OCI-LY1 (cell line): Measurements from ENCODE around the gene LRCH3.

Experiments used
- H2AFZ ChIP-seq: fragments of 200-600 bp; sonication (generic), shearing (Covaris generic); 2 replicates; pipeline ENCODE4 v1.6.0; 2014; ENCODE audit warnings: antibody characterized with exemption, mild to moderate bottlenecking, low read length
- H3F3A ChIP-seq: fragments of 200-600 bp; sonication (generic), shearing (Covaris generic); 2 replicates; pipeline ENCODE4 v1.6.0; 2014; ENCODE audit warnings: mild to moderate bottlenecking, antibody characterized with exemption, low read length, moderate library complexity; ENCODE audit not compliant: insufficient read depth
- H3K27ac ChIP-seq: fragments of 200-600 bp; sonication (generic); 2 replicates; pipeline ENCODE4 v1.5.1; 2014; ENCODE audit warnings: low read length, mixed run types, mild to moderate bottlenecking, low read depth; ENCODE audit not compliant: poor library complexity, severe bottlenecking
- H3K27me3 ChIP-seq: fragments of 200-600 bp; sonication (generic); 2 replicates; pipeline ENCODE4 v1.6.0; 2014; ENCODE audit warnings: antibody characterized with exemption, mild to moderate bottlenecking, low read length, moderate library complexity; ENCODE audit not compliant: insufficient read depth
- H3K36me3 ChIP-seq: fragments of 200-600 bp; sonication (generic); 2 replicates; pipeline ENCODE4 v1.6.1; 2014; ENCODE audit warnings: mild to moderate bottlenecking, antibody characterized with exemption, low read length, moderate library complexity, mixed read lengths; ENCODE audit not compliant: insufficient read depth
- H3K4me1 ChIP-seq: fragments of 200-600 bp; sonication (generic); 2 replicates; pipeline ENCODE4 v1.5.1; 2014; ENCODE audit warnings: mild to moderate bottlenecking, low read length, moderate library complexity; ENCODE audit not compliant: insufficient read depth, severe bottlenecking
- H3K4me2 ChIP-seq: fragments of 200-600 bp; sonication (generic), shearing (Covaris generic); 2 replicates; pipeline ENCODE4 v1.6.1; 2014; ENCODE audit warnings: low read length
- H3K4me3 ChIP-seq: fragments of 200-600 bp; sonication (generic); 2 replicates; pipeline ENCODE4 v1.5.1; 2014; ENCODE audit warnings: low read length, low read depth, mild to moderate bottlenecking, mixed read lengths; ENCODE audit not compliant: poor library complexity, severe bottlenecking
- H3K79me2 ChIP-seq: fragments of 200-600 bp; shearing (Covaris generic); 2 replicates; pipeline ENCODE4 v1.6.1; 2016; ENCODE audit warnings: mixed run types, low read length, mixed read lengths; ENCODE audit not compliant: insufficient read depth
- H3K9ac ChIP-seq: fragments of 200-600 bp; sonication (generic), shearing (Covaris generic); 2 replicates; pipeline ENCODE4 v1.6.1; 2014; ENCODE audit warnings: mild to moderate bottlenecking, low read length, mixed read lengths
- H3K9me2 ChIP-seq: fragments of 200-600 bp; sonication (generic), shearing (Covaris generic); 2 replicates; pipeline ENCODE4 v1.6.1; 2014; ENCODE audit warnings: low read depth, mild to moderate bottlenecking, low read length, mixed read lengths
- H3K9me3 ChIP-seq: fragments of 200-600 bp; shearing (Covaris generic); 2 replicates; pipeline ENCODE4 v1.6.1; 2014; ENCODE audit warnings: low read length, mixed read lengths
- H4K20me1 ChIP-seq: fragments of 200-600 bp; sonication (generic), shearing (Covaris generic); 2 replicates; pipeline ENCODE4 v1.6.0; 2016; ENCODE audit warnings: mild to moderate bottlenecking, low read length; ENCODE audit not compliant: insufficient read depth
- EZH2 ChIP-seq: fragments of 200-600 bp; sonication (generic), shearing (Covaris generic); IDR thresholded peaks from 2 replicates; pipeline ENCODE4 v1.8.0; 2017; ENCODE audit warnings: borderline replicate concordance, mixed run types, mild to moderate bottlenecking, antibody characterized with exemption, low read length, moderate library complexity, mixed read lengths
- TF ChIP-seq, protein P1 (sequence below): fragments of 200-600 bp; sonication (generic), shearing (Covaris generic); IDR thresholded peaks from 2 replicates; pipeline ENCODE4 v1.5.1; 2017; ENCODE audit warnings: mild to moderate bottlenecking, antibody characterized with exemption, low read length, moderate library complexity, mixed read lengths

The LRCH3 gene

DNA sequence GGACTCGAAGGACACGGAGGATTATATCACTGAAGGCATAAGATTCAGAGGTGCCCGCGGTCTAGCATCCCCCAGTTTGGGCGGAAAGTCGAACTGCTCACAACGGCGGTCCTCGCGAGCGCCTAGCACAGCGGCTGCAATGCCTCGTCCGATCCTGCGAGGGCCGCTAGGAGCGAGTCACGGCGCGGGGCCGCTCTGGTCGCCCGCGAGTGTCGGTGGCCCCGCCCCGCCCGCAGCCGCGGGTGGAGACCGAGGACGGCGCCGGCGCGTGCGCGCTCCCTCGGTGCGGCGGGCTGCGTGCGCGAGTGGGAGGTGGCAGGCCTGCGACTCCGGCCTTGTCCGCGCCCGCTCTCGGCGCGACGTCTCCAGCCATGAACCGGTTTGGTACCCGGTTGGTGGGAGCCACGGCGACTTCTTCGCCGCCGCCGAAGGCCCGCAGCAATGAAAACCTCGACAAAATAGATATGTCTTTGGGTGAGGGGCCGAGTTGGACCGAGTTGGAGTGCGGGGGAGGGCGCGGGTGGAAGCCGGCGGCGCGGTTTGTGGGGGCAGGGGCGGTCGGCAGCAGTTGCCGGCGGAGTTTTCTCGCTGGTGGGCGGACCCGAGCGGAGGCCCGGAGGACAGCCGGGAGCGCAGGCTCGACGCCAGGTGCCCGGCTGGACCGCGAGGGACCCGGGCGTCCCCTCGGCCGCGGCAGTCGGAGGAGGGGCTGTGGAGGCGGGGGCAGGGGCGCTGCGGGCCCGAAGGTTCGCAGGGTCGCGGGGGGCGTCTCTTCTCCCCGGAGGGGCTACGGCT lies 41.3 kb upstream of the LRCH3 start, which contains the start of gene FYTTD1:
Gene FYTTD1, plus strand, starts transcription at position 283 of the 795 bp plus-strand sequence. Its CDS starts 89 bp downstream, at position 372.
- no peaks in the 10 kb centered on the region for H3K27me3 ChIP-seq
- no peaks in the 10 kb centered on the region for H4K20me1 ChIP-seq
- peak within 1 kb of the TSS; percentile 88 for H3K4me2 ChIP-seq
- H3F3A ChIP-seq, result peaks cover 13% of the 10 kb centered on the region; the same call in 1 of the 2 replicates
- no peaks in the 10 kb centered on the region for H3K9me2 ChIP-seq
- H2AFZ ChIP-seq, result peak within 1 kb of the TSS; percentile 9; the same call in 1 of the 2 replicates
- H3K36me3 ChIP-seq, result no peaks in the 10 kb centered on the region
- peak within 1 kb of the TSS; percentile 91 for H3K27ac ChIP-seq
- peak within 1 kb of the TSS; percentile 88 for H3K4me3 ChIP-seq
- TF ChIP-seq EZH2, result no peak
- TF ChIP-seq, protein P1, sequence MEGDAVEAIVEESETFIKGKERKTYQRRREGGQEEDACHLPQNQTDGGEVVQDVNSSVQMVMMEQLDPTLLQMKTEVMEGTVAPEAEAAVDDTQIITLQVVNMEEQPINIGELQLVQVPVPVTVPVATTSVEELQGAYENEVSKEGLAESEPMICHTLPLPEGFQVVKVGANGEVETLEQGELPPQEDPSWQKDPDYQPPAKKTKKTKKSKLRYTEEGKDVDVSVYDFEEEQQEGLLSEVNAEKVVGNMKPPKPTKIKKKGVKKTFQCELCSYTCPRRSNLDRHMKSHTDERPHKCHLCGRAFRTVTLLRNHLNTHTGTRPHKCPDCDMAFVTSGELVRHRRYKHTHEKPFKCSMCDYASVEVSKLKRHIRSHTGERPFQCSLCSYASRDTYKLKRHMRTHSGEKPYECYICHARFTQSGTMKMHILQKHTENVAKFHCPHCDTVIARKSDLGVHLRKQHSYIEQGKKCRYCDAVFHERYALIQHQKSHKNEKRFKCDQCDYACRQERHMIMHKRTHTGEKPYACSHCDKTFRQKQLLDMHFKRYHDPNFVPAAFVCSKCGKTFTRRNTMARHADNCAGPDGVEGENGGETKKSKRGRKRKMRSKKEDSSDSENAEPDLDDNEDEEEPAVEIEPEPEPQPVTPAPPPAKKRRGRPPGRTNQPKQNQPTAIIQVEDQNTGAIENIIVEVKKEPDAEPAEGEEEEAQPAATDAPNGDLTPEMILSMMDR, result peak; percentile 47
- H3K79me2 ChIP-seq, result peaks cover 43% of the 10 kb centered on the region
- H3K4me1 ChIP-seq, result peaks cover 67% of the 10 kb centered on the region
- H3K9ac ChIP-seq, result peak within 1 kb of the TSS; percentile 92
- no peaks in the 10 kb centered on the region for H3K9me3 ChIP-seq

GRCh38 chr3:197750396-197750831 lies 40.6 kb upstream of the LRCH3 start:
- H3K36me3 ChIP-seq, result no peaks in the 10 kb centered on the region
- H3K27ac ChIP-seq, result peak overlapping the region; percentile 91
- H3K4me1 ChIP-seq, result peaks cover 69% of the 10 kb centered on the region
- peaks cover 49% of the 10 kb centered on the region for H3K79me2 ChIP-seq
- no peak overlapping the region for H2AFZ ChIP-seq
- H3K9me2 ChIP-seq, result no peaks in the 10 kb centered on the region
- H4K20me1 ChIP-seq, result no peaks in the 10 kb centered on the region
- H3K4me2 ChIP-seq, result peak overlapping the region; percentile 88
- TF ChIP-seq, protein P1, result no peak
- no peak for TF ChIP-seq EZH2
- peak overlapping the region; percentile 92 for H3K9ac ChIP-seq
- H3K27me3 ChIP-seq, result no peaks in the 10 kb centered on the region
- H3F3A ChIP-seq, result peaks cover 13% of the 10 kb centered on the region; the same call in 1 of the 2 replicates
- peak overlapping the region; percentile 88 for H3K4me3 ChIP-seq
- H3K9me3 ChIP-seq, result no peaks in the 10 kb centered on the region

GRCh38 chr3:197750858-197751737 lies 40.0 kb upstream of the LRCH3 start:
- H2AFZ ChIP-seq, result no peak overlapping the region
- peaks cover 2% of the 10 kb centered on the region for H3K36me3 ChIP-seq
- H3K4me3 ChIP-seq, result peak overlapping the region; percentile 88
- peak overlapping the region; percentile 92 for H3K9ac ChIP-seq
- peak overlapping the region; percentile 91 for H3K27ac ChIP-seq
- H3K4me1 ChIP-seq, result peaks cover 69% of the 10 kb centered on the region
- TF ChIP-seq, protein P1, result peak; percentile 5; the same call in 1 of the 2 replicates
- no peak for TF ChIP-seq EZH2
- no peaks in the 10 kb centered on the region for H4K20me1 ChIP-seq
- H3F3A ChIP-seq, result peaks cover 13% of the 10 kb centered on the region; the same call in 1 of the 2 replicates
- no peaks in the 10 kb centered on the region for H3K9me3 ChIP-seq
- H3K9me2 ChIP-seq, result no peaks in the 10 kb centered on the region
- peak overlapping the region; percentile 88 for H3K4me2 ChIP-seq
- H3K27me3 ChIP-seq, result no peaks in the 10 kb centered on the region
- peaks cover 56% of the 10 kb centered on the region for H3K79me2 ChIP-seq
